OCI-LY1 (cell line): ENCODE results near the gene TNFRSF18.

Source experiments
- H2AFZ ChIP-seq: fragments of 200-600 bp; sonication (generic), shearing (Covaris generic); 2 replicates; pipeline ENCODE4 v1.6.0; 2014; ENCODE audit warnings: antibody characterized with exemption, mild to moderate bottlenecking, low read length
- H3F3A ChIP-seq: fragments of 200-600 bp; sonication (generic), shearing (Covaris generic); 2 replicates; pipeline ENCODE4 v1.6.0; 2014; ENCODE audit warnings: mild to moderate bottlenecking, antibody characterized with exemption, low read length, moderate library complexity; ENCODE audit not compliant: insufficient read depth
- H3K27ac ChIP-seq: fragments of 200-600 bp; sonication (generic); 2 replicates; pipeline ENCODE4 v1.5.1; 2014; ENCODE audit warnings: low read length, mixed run types, mild to moderate bottlenecking, low read depth; ENCODE audit not compliant: poor library complexity, severe bottlenecking
- H3K27me3 ChIP-seq: fragments of 200-600 bp; sonication (generic); 2 replicates; pipeline ENCODE4 v1.6.0; 2014; ENCODE audit warnings: antibody characterized with exemption, mild to moderate bottlenecking, low read length, moderate library complexity; ENCODE audit not compliant: insufficient read depth
- H3K36me3 ChIP-seq: fragments of 200-600 bp; sonication (generic); 2 replicates; pipeline ENCODE4 v1.6.1; 2014; ENCODE audit warnings: mild to moderate bottlenecking, antibody characterized with exemption, low read length, moderate library complexity, mixed read lengths; ENCODE audit not compliant: insufficient read depth
- H3K4me1 ChIP-seq: fragments of 200-600 bp; sonication (generic); 2 replicates; pipeline ENCODE4 v1.5.1; 2014; ENCODE audit warnings: mild to moderate bottlenecking, low read length, moderate library complexity; ENCODE audit not compliant: insufficient read depth, severe bottlenecking
- H3K4me2 ChIP-seq: fragments of 200-600 bp; sonication (generic), shearing (Covaris generic); 2 replicates; pipeline ENCODE4 v1.6.1; 2014; ENCODE audit warnings: low read length
- H3K4me3 ChIP-seq: fragments of 200-600 bp; sonication (generic); 2 replicates; pipeline ENCODE4 v1.5.1; 2014; ENCODE audit warnings: low read length, low read depth, mild to moderate bottlenecking, mixed read lengths; ENCODE audit not compliant: poor library complexity, severe bottlenecking
- H3K79me2 ChIP-seq: fragments of 200-600 bp; shearing (Covaris generic); 2 replicates; pipeline ENCODE4 v1.6.1; 2016; ENCODE audit warnings: mixed run types, low read length, mixed read lengths; ENCODE audit not compliant: insufficient read depth
- H3K9ac ChIP-seq: fragments of 200-600 bp; sonication (generic), shearing (Covaris generic); 2 replicates; pipeline ENCODE4 v1.6.1; 2014; ENCODE audit warnings: mild to moderate bottlenecking, low read length, mixed read lengths
- H3K9me2 ChIP-seq: fragments of 200-600 bp; sonication (generic), shearing (Covaris generic); 2 replicates; pipeline ENCODE4 v1.6.1; 2014; ENCODE audit warnings: low read depth, mild to moderate bottlenecking, low read length, mixed read lengths
- H3K9me3 ChIP-seq: fragments of 200-600 bp; shearing (Covaris generic); 2 replicates; pipeline ENCODE4 v1.6.1; 2014; ENCODE audit warnings: low read length, mixed read lengths
- H4K20me1 ChIP-seq: fragments of 200-600 bp; sonication (generic), shearing (Covaris generic); 2 replicates; pipeline ENCODE4 v1.6.0; 2016; ENCODE audit warnings: mild to moderate bottlenecking, low read length; ENCODE audit not compliant: insufficient read depth
- CTCF ChIP-seq: fragments of 200-600 bp; sonication (generic), shearing (Covaris generic); IDR thresholded peaks from 2 replicates; pipeline ENCODE4 v1.5.1; 2017; ENCODE audit warnings: mild to moderate bottlenecking, antibody characterized with exemption, low read length, moderate library complexity, mixed read lengths
- EZH2 ChIP-seq: fragments of 200-600 bp; sonication (generic), shearing (Covaris generic); IDR thresholded peaks from 2 replicates; pipeline ENCODE4 v1.8.0; 2017; ENCODE audit warnings: borderline replicate concordance, mixed run types, mild to moderate bottlenecking, antibody characterized with exemption, low read length, moderate library complexity, mixed read lengths

Gene TNFRSF18

DNA sequence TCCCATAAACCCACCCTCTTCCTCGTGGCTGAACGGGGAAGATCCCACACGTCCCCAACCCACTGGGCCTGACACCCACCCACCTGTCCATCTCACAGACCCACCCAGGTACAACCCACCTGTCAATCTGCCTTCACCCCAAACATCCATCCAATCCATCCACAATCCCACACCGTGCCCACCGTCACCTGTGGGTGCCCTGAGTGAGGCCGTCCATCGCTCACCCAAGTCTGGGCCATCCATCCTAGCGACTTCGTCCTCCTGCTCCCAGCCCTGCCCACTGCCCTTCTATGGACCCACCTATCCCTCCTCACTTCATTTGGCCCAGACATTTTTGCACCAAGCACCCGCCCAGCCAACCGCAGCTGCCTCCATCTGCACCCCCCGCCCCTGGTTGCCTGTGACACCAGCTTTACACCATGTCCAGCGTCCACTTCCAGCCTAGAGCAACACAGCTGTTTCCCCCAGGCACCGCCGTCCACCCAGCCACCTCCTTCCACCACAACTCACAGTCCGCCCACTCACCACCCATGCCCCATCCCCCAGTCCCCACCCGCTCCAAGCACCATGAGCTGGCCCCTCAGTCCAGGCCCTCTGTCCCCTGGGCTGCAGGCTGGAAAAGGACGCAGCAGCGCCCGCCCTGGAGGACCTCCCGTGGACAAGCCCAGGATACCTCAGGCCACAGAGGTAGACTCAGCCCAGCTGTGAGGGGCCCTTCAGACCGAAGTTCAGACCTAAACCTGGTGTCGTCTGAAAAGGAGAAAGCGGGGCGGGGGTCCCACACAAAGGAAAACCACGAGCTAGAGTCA lies 25.1 kb downstream of the TNFRSF18 start:
- Histone ChIP-seq H4K20me1 (no peaks in the 10 kb centered on the region), H3K4me3 (no peak overlapping the region), H3K4me1 (no peaks in the 10 kb centered on the region), H3F3A (no peaks in the 10 kb centered on the region), H3K9me3 (no peaks in the 10 kb centered on the region), H3K27me3 (no peaks in the 10 kb centered on the region; the same call in 1 of the 2 replicates), H2AFZ (no peak overlapping the region), H3K27ac (no peak overlapping the region), H3K36me3 (no peaks in the 10 kb centered on the region), H3K4me2 (no peak overlapping the region), H3K9ac (no peak overlapping the region), H3K9me2 (no peaks in the 10 kb centered on the region), H3K79me2 (no peaks in the 10 kb centered on the region)
- TF ChIP-seq EZH2, result no peak
- TF ChIP-seq CTCF, result no peak

DNA sequence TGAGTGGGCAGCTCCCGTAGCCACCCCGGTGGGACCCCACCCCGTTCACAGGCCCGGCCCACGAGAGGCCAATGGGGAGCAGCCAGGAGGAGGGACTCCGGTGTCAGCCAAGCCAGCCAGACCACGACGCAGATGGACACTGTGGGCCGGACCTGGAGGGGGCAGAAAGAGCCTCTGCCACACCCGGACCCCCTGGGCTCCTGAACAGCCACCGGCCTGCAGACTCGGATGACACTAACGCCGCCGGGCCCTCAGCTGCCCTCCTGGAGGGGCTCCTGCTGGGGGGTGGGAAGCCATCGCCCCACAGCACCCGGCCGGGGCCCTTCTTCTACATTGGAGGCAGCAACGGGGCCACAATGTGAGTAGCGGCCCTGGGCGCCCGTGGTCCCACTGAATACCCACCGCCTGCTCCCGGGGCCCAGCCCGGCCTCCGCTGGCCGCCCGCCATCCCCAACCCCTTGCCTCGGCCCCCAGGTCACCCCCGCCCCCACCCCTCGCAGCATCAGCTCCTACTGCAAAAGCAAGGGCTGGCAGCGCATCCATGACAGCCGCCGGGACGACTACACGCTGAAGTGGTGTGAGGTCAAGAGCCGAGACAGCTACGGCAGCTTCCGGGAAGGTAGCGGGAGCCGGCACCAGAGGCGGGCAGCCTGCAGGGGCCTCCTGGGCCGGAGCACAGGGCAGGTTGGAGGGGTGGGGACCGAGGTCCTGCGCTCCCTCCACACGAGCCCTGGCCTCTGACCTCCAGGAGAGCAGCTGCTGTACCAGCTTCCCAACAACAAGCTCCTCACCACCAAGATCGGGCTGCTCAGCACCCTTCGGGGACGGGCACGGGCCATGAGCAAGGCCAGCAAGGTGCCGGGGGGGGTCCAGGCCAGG lies 26.2 kb downstream of the TNFRSF18 start:
- Histone ChIP-seq H3F3A (no peaks in the 10 kb centered on the region), H3K27ac (no peak overlapping the region), H3K79me2 (no peaks in the 10 kb centered on the region), H3K9me3 (no peaks in the 10 kb centered on the region), H2AFZ (no peak overlapping the region), H3K9me2 (no peaks in the 10 kb centered on the region), H3K4me3 (no peak overlapping the region), H3K4me1 (no peaks in the 10 kb centered on the region), H3K9ac (no peak overlapping the region), H3K36me3 (no peaks in the 10 kb centered on the region), H3K4me2 (no peak overlapping the region), H3K27me3 (no peaks in the 10 kb centered on the region; the same call in 1 of the 2 replicates), H4K20me1 (no peaks in the 10 kb centered on the region)
- TF ChIP-seq CTCF, result no peak
- no peak for TF ChIP-seq EZH2

DNA sequence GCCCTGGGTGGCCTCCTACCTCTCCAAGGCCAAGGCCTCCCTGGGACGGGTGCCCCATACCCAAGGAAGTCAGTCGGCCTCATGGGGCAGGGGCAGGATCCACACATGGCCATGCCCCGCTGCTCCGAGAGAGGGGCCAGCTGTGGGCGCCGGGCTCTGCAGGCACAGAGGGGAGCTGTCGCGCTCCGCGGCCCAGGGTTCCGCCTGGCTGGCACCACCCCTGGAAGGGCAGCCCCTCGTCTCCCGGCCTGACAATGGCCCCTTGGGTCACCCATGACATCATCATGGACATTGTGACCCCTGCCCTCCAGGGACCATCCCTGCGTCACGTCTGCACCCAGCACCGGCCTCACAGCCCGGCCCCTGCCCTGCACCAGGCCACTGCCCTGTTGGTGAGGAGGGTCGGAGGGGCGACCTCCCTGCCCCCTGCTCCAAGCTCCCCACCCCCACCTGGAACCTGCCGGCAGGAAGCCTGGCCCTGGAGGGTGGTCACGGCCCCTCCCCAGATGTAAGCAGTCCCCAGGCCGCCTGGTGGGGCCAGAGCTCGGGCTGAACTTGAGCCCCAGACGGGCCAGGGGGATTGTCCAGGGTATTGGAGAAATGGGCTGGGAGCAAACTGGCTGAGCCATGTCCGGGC lies 26.9 kb downstream of the TNFRSF18 start:
- Histone ChIP-seq H4K20me1 (no peaks in the 10 kb centered on the region), H3K27ac (no peak overlapping the region), H3K79me2 (no peaks in the 10 kb centered on the region), H3K4me2 (no peak overlapping the region), H3K4me1 (no peaks in the 10 kb centered on the region), H3K4me3 (no peak overlapping the region), H3F3A (no peaks in the 10 kb centered on the region), H3K36me3 (no peaks in the 10 kb centered on the region), H3K27me3 (no peaks in the 10 kb centered on the region; the same call in 1 of the 2 replicates), H2AFZ (no peak overlapping the region), H3K9me3 (no peaks in the 10 kb centered on the region), H3K9me2 (no peaks in the 10 kb centered on the region), H3K9ac (no peak overlapping the region)
- TF ChIP-seq EZH2 (no peak), CTCF (no peak)
